NCI-H446 (cell line): ENCODE measurements around the gene ETV3L.

ENCODE experiments used
- DNase-seq, 2 experiments: peaks; one replicate each; lab custom pipeline; 2025; lab: John Stamatoyannopoulos, UW

The ETV3L gene

DNA sequence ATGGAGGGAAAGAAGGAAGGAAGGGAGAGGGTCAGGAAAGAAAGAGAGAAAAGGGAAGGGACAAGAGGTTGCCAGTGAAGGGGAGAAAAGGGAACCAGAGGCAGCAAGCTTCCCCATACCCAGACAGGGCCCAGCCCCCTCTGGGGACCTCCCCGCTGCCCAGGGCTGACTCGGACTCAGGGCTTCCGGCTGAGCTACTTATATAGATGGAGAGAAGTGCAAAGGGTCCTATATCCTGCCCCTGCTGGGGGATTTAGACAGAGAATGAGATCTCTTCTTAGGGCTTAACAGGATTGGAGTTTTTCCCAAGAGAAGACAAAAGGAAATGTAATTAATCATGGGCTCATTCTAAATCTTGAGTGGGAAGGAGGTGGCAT, at the start of gene ETV3L:
ETV3L (minus strand) TSS at position 176 of the 377 bp plus-strand sequence. CDS start 285 bp downstream, outside the sequence.
- DNase-seq, result no peak

- no peak for DNase-seq
These were observed 48.5 kb upstream of the ETV3L start for GRCh38 chr1:157147906-157148700.

DNA sequence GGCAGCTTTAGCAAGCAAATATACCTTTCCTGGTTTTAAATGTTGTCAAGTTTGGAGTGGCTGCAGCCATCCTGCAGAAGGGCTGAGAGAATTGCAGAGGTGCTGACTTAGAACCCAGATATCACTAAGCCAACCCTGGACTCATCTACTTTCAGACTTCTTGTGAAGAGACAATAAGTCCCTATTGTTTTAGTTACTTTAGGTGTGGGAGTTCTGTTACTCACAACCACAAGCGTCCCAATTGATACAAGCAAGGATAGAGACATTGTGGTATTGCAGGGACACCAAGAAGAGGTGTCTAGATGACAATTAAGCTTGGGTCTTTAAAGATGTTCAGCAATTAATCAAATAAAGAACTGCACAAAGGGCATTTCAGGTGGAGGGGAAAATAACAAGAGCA, 47.4 kb upstream of the ETV3L start:
- DNase-seq, result no peak

GRCh38 chr1:157146244-157146643, 46.6 kb upstream of the ETV3L start:
- no peak for DNase-seq

DNA sequence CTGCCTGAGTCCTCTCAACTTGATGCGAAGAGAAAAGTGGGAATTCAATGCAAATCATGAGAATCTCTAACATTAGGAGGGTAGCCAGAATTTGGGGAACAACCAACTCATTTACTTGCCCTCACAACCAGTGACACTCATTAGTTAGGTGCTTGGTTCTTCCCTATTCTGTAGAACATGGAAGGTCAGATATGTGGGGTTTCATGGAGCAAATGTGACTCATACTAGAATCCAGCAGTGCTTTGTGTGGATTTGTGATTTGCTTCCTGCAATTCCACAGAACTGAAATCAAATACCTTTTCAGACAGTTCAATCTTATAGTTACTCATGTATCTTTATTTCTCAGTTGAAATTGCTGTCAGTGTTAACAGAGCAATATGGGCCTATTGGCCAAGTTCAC, 45.5 kb upstream of the ETV3L start:
- DNase-seq, result no peak

GRCh38 chr1:157144509-157144908, 44.9 kb upstream of the ETV3L start:
- DNase-seq, result no peak

- DNase-seq, result no peak
These were observed 43.3 kb upstream of the ETV3L start for GRCh38 chr1:157142765-157143423.

DNA sequence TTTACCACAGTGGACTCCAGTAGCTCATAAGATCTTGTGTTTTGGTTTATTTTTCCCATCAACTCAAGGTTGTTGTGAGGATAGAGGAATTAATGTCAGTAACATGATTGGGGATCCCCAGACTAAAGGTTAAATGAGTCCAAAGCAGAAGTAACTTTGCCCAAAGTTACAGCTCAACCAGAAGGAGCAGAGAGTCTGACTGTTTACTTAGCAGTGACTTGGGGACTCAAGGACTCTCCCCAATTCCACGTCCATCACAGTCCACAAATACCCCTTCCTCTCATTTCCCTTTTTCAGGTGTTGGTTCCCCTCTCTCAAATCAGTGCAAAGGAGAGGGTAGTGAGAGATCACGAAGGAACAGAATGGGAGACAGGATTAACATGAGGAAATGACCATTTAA, 42.6 kb upstream of the ETV3L start:
- no peak for DNase-seq

DNA sequence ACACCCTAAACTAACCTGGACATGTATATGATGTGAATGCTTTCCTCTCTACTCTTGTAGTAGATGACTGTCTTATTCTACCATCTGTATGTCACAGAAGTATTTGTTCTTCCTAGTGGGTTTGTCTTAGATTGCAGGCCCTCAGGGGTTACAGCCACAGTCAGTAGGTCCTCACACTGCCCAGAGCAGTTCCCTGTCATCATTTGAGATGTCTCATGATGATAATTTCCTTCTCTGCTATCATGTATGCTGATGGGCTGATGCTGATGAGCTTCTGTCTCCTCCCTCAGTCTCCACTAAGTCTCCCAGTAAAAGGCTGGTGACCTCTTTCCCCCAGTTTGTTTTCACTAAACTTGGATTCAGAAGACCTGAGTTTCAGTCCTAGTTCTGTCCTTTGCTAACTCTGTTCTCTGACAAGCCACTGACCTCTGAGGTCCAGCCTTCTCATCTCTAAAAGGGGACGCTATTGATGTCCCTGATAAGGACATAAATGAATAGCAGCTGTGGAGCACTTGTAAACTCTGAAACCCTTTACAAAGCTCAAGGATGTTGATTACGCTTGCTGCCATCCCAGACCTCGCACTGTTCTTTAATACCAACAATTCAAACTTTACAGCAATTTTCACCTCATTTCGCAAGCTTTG, 41.7 kb upstream of the ETV3L start:
- DNase-seq, result no peak

DNA sequence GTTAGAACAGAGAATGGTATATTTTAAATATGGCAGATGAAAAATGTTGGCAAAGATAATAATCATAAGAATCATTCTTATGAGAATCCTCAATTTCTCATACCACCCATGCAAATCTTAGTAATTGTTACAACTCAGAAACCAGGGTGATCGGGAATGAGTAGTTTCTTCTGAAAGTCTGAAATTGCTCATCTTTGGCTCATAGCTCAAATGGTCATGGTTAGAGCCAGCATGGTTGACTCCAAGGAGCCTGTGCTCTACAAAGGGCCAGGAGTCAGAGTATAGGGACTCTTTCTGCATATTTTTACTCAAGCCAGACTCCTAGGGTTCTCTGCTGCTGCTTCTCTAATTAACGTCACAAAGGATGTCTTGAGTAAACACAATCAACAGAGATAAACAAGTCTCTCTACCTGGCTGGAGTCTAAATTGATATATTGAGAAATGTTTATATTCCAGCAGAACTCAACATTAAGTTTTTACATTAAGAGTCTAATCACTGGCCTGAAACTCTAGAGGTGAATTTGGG, 40.5 kb upstream of the ETV3L start:
- DNase-seq, result no peak

GRCh38 chr1:157139052-157139715, 39.6 kb upstream of the ETV3L start:
- DNase-seq, result no peak

- DNase-seq, result peak; percentile 73 to 84
These were observed 38.8 kb upstream of the ETV3L start, which contains the start of gene ETV3 for GRCh38 chr1:157138220-157139051. Gene ETV3 (minus strand): TSS chr1:157138395. CDS start chr1:157136352, 2,043 bp downstream.

- no peak for DNase-seq
These were observed 38.0 kb upstream of the ETV3L start for GRCh38 chr1:157137408-157138219.

GRCh38 chr1:157137046-157137407, 37.4 kb upstream of the ETV3L start:
- DNase-seq, result no peak

DNA sequence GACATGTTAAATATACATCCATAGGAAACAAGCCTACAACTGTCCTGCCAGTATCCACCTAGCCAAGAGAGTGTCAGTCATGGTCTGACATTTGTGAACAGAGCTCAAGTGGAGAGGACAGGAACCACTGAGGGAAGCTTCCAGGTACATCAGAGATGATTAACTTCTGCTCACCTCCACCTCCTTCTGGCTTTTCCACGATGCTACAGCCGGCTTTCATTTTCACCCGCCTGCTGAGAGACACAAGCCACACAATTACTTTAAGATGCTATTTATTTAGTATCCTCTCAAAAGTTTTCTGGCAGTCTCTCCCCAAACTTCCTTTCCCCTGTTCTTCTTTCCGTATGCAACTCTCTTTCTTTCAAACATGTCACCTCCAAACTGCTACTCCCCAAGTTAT, 36.5 kb upstream of the ETV3L start:
- DNase-seq, result no peak

GRCh38 chr1:157135646-157136045, 36.0 kb upstream of the ETV3L start:
- DNase-seq, result no peak

DNA sequence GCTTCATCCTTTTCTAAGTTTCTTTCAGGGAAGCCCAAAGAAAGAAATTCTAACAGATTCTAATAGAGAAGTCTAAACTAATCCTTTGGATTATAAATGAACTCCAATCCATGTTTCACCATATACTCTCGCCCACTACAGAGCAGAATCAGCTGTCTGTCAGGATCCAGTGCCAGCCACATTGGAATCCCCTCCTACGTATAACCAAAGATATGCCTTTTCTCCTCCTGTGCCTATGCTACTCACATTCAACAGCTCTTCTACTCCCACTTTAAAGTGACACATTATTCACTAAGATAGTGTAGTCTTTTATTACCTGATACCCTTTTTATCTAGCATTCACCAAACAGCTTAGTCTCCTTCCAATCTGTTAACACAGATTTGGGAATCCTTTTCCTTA, 35.5 kb upstream of the ETV3L start:
- DNase-seq, result no peak

DNA sequence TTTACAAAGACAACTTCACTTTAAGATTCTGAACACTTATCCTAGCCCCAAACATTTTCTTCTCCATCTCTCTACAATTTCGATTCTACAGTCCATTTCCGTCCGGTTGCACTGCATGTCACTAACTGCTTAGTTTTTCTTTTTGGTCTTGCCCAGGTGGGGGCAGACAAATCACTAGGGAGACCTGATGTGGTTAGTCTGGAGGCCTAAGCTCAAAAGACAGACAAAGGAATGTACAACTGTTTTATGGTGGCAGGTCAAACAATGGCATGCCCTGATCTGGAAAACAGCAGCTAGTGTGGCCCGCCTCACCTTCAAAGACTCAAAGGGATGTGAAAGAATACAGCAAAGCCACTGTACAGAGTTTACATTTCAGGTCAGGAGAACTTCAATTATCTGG, 34.8 kb upstream of the ETV3L start:
- DNase-seq, result no peak

DNA sequence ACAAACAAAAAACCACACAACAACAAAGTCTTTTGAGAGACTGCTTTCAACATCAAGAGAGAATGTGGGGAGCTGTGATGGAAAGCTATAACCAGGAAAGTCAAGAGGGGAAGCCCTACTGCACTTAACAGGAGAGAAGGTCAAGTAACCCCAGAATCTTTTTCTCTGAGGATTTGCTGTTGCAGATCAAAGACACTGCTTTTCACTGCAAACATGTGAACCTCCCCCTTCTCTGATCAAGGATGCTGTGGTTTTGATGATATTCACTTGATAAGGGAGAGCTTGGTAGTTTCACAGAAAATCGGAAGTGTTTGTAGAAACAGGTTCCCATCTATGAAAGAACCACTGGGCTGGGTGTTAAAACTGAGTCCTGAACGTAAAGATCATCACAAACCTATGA, 33.8 kb upstream of the ETV3L start:
- no peak for DNase-seq

DNA sequence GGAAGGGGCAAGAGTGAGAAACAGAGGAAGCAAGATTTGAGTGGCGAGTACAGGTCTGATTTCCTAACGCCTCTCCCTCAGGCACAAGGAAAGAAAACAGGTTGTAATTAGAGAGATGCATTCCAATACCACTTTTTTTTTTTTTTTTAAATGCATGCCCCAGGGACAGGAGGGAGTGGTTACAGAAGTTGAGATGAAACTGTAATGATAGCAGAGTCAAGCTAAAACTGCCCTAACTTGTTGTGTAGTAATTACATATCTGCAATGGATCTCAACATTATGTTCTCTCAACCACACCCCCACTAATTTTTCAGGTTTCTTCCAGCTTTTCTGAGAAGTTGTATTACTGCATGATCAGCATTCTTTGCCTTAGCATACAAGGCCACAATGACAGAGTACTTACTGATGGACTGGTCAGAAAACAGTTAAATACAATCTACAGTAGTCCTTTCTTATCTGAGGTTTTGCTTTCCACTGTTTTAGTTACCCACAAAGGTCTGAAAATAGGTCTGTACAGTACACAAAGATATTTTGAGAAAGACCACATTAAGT, 33.1 kb upstream of the ETV3L start:
- no peak for DNase-seq
